AG09309 (cell line): ENCODE data around the gene TMEM205.
"Not testable (repeated sequence)": the region's sequence is repeated elsewhere in the genome, so short reads cannot be mapped to it uniquely, and the experiment has no call there.

ENCODE experiments used
- DNase-seq: peaks from one replicate; pipeline ENCODE4 v3.0.0-alpha.2; 2010; ENCODE audit warnings: low read depth
- H3K4me3 ChIP-seq: 2 replicates; pipeline ENCODE4 v1.5.1; 2011; ENCODE audit warnings: mild to moderate bottlenecking, low read depth, low read length, moderate library complexity; ENCODE audit not compliant: control insufficient read depth
- TF ChIP-seq, protein P1 (sequence below): IDR thresholded peaks from 2 replicates; pipeline ENCODE4 v1.5.1; 2011; ENCODE audit warnings: mild to moderate bottlenecking, low read depth, low read length, inconsistent platforms; ENCODE audit not compliant: insufficient read depth, control insufficient read depth; ENCODE audit errors: missing control alignments

TMEM205 gene

DNA sequence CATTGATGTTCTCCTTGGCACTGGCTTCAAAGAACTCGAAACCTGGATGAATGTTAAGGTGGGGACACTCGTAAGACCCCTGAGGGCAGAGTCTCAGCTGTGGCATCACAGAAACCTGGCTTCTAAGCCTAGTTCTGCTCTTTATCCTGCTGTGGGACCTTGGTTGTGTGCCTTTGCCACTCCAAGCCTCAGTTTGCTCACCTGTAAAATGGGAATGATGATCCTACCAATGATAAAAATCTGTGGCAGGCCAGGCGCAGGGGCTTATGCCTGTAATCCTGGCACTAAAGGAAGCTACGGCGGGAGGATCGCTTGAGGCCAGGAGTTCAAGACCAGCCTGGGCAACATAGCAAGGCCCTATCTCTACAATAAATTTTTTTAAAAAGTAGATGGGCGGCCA lies 20.5 kb downstream of the TMEM205 start:
- TF ChIP-seq, protein P1, sequence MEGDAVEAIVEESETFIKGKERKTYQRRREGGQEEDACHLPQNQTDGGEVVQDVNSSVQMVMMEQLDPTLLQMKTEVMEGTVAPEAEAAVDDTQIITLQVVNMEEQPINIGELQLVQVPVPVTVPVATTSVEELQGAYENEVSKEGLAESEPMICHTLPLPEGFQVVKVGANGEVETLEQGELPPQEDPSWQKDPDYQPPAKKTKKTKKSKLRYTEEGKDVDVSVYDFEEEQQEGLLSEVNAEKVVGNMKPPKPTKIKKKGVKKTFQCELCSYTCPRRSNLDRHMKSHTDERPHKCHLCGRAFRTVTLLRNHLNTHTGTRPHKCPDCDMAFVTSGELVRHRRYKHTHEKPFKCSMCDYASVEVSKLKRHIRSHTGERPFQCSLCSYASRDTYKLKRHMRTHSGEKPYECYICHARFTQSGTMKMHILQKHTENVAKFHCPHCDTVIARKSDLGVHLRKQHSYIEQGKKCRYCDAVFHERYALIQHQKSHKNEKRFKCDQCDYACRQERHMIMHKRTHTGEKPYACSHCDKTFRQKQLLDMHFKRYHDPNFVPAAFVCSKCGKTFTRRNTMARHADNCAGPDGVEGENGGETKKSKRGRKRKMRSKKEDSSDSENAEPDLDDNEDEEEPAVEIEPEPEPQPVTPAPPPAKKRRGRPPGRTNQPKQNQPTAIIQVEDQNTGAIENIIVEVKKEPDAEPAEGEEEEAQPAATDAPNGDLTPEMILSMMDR = no peak
- H3K4me3 ChIP-seq = no peak overlapping the region
- DNase-seq = no peak

DNA sequence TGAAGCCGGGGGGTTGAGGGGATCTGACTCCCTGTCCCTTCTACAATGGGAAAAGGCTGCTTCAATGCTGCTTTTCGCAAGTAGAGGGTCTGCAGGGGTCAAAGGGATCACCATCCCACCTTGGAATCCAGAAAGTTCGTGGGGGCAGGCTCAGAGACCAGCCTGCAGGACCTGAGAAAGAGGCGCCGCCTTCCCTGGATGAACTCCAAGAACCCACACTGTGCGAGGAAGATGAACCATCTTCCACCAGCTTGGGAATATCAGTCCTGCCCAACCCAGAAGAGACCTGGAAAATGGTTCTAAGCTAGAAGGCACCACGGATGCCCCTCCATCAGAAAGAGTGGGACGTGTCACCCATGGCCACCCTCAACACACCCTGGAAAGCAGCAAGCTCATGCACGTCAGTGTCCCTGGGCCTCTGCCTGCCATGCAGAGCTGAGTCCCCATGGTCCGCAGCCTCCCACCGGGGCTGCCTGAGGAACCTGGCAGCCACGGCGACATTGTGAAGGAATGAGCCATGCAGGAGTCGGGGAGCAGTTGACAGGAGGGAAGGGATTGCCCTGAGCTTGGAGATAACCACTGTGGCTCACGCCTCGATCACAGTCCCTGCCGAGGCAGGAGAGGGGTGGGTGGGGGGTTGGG lies 21.2 kb downstream of the TMEM205 start:
- H3K4me3 ChIP-seq = no peak overlapping the region
- TF ChIP-seq, protein P1 = no peak
- no peak for DNase-seq

DNA sequence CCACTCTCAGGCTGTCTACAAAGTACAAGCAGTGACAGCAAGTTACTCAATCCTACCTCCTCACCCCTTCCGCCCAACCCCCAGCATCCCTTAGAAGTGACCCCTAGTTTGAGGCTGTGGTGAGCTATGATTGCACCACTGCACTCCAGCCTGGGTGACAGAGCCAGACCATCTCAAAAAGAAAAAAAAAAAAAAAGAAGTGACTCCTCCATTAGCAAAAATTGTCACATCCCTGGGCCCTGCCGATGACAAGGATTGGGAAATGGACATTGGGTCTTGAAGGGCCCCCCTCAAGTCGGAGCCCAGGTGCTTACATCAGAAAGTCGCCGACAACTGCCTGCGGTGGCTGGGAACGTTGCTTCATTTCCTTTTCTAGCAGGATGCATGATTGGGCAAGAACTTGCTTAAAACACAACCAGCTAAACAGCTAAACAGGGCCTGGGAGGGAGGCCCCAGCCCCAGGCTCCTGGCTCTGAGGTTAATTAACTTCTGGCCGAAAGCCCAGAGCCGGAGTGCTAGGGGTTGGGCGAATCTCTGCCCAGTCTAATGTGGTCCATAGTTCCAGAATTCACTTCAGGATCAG lies 21.9 kb downstream of the TMEM205 start:
- TF ChIP-seq, protein P1 = no peak
- no peak overlapping the region for H3K4me3 ChIP-seq
- peak; percentile 92 for DNase-seq

DNA sequence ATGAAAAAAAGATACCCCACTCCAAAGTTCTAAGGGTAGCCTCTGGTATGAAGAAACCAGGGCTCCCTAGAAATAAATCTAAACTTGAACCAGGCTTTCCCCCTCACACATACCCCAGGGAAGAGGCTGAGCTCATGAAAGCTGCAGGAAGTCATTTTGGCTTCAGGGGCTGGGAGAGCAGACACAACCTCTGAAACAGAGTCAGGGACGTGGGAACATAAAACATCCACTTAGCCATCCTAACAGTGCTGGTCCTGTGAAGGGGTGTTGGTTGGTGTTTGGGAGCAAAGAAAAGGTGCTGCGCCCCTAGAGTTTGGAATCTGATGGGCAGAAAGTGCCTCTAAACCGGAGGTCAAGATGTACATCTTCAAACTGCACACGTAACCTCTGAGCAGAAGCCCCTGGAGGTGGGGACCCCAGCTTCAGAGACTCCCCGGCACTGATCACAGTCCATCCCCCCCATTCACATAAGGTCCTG lies 22.4 kb downstream of the TMEM205 start:
- no peak for DNase-seq
- H3K4me3 ChIP-seq = no peak overlapping the region
- TF ChIP-seq, protein P1 = no peak

DNA sequence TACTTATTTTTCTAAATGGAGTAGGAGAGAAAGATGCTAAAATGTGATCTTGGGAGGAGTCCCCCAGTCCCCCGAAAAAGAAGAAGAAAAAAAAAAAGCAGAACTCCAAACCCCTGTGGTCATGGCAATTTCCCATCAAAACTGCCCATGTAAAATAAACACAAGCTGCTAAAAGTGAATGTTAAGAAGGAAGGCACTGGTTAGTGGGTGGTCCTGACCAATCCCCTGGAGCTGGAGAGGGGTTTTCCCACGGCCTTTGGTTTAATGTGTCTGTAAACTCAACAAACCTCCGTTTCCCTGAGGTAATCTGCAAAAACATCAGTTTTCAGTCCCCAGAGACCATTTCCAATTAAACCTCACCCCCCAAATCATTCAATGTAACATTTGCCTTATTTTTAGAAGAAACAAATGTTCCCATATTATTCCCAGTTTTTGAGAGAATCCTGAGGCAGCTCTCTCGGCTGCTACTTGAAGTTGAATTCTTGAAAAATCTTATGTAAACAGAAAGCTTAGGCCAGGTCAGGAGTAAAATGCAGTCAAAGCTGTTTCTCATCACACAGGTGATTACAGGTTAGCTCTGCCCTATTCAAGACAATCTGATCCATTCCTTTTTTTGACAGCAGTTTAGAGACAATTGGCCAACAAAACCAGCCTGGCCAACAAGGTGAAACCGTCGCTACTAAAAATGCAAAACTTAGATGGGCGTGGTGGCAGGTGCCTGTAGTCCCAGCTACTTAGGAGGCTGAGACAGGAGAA lies 23.6 kb downstream of the TMEM205 start:
- TF ChIP-seq, protein P1 = no peak
- no peak for DNase-seq
- no peak overlapping the region for H3K4me3 ChIP-seq

DNA sequence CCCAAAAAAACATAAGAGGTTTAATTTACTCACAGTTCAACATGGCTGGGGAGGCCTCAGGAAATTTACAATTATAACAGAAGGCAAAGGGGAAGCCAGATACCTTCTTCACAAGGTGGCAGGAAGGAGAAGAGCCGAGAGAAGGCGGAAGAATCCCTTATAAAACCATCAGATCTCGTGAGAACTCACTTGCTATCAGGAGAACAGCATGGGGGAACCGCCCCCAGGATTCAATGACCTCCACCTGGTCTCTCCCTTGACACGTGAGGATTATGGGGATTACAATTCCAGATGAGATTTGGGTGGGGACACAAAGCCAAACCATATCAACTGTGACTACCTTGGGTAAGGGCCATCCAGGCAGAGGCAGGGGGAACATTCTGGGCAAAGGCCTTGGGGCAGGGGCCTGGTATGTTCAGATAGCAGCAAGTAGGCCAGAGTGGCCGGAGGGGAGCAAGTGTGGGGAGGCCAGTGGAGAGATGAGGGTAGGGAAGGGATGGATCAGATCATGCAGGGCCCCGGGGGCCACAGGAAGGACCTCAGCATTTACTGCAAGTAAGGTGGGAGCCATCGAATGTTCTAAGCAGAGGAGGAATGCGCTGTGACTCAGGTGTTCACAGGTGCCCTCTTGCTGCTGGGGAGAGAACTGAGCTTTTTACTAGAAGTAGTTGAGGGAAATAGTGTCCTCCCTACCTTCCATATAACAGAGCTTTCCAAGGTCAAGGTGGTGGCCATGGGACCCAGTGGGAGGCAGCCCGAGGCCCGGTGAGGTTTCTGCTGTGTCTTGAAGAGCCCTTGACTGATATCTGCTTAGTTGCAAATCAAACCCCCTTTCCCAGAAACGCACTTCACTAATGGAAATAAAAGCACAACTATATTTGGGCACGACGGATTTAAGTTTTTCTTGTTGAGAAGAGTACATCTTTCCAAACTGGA lies 24.6 kb downstream of the TMEM205 start:
- no peak overlapping the region for H3K4me3 ChIP-seq
- TF ChIP-seq, protein P1 = no peak
- no peak for DNase-seq

DNA sequence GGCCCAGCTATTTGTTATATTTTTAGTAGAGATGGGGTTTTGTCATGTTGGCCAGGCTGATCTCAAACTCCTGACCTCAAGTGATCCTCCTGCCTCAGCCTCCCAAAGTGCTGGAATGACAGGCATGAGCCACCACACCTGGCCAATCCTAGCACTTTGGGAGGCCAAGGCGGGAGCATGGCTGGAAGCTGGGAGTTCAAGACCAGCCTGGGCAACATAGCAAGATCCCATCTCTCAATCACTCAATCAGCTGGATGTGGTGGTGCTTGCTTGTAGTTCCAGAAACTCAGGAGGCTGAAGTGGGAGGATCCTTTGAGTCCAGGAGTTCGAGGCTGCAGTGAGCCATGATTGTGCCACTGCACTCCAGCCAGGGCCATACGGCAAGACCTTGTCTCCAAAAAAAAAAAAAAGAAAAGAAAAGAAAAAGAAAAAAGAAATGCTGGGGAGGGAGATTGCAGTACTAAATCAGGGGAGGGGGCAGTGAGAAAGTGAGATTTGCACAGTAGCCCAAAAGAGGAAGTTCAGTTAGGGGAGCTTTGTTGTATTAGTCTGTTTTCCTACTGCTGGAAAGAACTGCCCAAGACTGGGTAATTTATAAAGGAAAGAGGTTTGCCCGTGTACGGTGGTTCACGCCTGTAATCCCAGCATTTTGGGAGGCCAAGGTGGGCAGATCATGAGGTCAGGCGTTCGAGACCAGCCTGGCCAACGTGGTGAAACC lies 25.6 kb downstream of the TMEM205 start:
- H3K4me3 ChIP-seq, DNase-seq: not testable (repeated sequence)
